ENCODE measurements around the gene PAM16. TPM values are rescaled to one million over a fixed set of nuclear protein-coding genes. Genes with fewer than 3 reads are reported as not detected.
A peak's percentile ranks its signal among the peaks of the same experiment; 100 is the strongest.

Gene PAM16
- total RNA-seq, 4 donors from 2014 or later: 26.5 to 40.5 (median 29.2) TPM

DNA sequence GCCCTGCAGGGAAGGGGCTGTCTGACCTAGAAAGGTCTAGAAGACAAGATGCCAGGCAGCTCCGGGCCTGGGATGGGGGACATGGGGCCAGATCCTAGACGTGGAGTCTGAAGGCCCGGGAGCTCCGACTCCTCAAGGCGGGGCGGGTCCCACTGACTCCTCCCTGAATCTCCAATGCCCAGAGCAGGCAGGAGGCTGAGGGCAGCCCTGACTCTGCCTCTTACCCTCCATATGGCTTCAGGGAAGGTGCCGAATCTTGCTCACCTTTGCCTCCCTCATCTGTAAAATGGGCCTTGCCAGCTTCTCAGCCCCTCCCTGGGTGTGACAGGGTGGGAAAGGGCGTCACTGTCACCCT lies 35.3 kb upstream of the PAM16 start:
- Histone ChIP-seq H3K9me3 (no peaks in the 10 kb centered on the region), H3K36me3 (no peaks in the 10 kb centered on the region), H3K4me1 (no peaks in the 10 kb centered on the region), H3K4me3 (no peak overlapping the region), H3K27ac (peak overlapping the region in 1 of 4 donors; percentile 8), H3K27me3 (no peaks in the 10 kb centered on the region)
- intact Hi-C loops (cut with DNase I; ENCODE audit: low total_unique reads) (no loop called here), in situ Hi-C loops (cut with MboI; ENCODE audit: low pct_ligation_motif_present in 1 of 4, low pct_unique_long_range_greater_than_20kb in 1 of 4, low sequenced_read_pairs in 3 of 4) (no loop called here)
- no peak for DNase-seq
- TF ChIP-seq POLR2A (IDR thresholded peaks at IDR 0.05): no peak
- TF ChIP-seq EP300 (IDR thresholded peaks at IDR 0.05; ENCODE audit: low read depth): no peak
- TF ChIP-seq POLR2AphosphoS5 (IDR thresholded peaks at IDR 0.05): no peak
- TF ChIP-seq, protein P1, sequence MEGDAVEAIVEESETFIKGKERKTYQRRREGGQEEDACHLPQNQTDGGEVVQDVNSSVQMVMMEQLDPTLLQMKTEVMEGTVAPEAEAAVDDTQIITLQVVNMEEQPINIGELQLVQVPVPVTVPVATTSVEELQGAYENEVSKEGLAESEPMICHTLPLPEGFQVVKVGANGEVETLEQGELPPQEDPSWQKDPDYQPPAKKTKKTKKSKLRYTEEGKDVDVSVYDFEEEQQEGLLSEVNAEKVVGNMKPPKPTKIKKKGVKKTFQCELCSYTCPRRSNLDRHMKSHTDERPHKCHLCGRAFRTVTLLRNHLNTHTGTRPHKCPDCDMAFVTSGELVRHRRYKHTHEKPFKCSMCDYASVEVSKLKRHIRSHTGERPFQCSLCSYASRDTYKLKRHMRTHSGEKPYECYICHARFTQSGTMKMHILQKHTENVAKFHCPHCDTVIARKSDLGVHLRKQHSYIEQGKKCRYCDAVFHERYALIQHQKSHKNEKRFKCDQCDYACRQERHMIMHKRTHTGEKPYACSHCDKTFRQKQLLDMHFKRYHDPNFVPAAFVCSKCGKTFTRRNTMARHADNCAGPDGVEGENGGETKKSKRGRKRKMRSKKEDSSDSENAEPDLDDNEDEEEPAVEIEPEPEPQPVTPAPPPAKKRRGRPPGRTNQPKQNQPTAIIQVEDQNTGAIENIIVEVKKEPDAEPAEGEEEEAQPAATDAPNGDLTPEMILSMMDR (IDR thresholded peaks at IDR 0.05): no peak
- 85% methylated on average over 8 of the region's 8 CpGs; no CpG with 5 or more reads in 1 of the 2 donors for WGBS, 2 donors (ENCODE audit: low coverage in 1 of 2)

DNA sequence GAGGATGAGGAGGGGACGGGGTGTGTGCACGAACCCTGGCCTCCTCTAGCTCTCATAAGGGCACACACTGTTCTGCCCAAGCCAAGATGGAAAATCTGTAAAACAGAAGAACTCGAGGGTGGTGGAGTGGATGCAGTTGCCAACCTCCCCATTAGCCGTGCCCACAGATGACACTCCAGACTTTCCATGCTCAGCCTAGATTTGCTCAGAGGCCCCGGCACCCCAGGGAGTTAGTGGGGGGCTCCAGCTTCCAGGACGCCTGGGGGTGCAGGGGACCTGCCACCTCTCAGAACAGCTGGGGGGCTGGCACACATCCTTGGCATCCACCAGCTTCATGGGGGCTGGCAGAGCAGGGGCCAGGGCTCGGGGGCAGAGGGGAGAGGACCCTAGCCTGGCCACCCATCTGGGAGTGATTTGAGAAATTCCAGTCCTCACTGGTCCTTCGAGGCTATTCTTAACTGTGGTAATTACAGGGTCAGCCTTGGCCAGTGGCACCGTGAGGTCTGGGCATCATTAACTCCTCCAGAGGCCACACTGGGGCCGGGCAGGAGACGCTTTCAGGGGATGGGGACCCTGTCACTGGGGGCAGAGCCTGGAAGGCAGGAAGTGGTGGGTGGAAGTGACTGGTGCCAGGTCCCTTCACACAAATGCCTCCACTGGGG lies 34.8 kb upstream of the PAM16 start:
- Histone ChIP-seq H3K4me3 (no peak overlapping the region), H3K27me3 (no peaks in the 10 kb centered on the region), H3K27ac (peak overlapping the region in 1 of 4 donors; percentile 8), H3K4me1 (no peaks in the 10 kb centered on the region), H3K36me3 (no peaks in the 10 kb centered on the region), H3K9me3 (no peaks in the 10 kb centered on the region)
- TF ChIP-seq POLR2A (IDR thresholded peaks at IDR 0.05): no peak
- TF ChIP-seq EP300 (IDR thresholded peaks at IDR 0.05; ENCODE audit: low read depth): no peak
- TF ChIP-seq POLR2AphosphoS5 (IDR thresholded peaks at IDR 0.05): no peak
- TF ChIP-seq, protein P1 (IDR thresholded peaks at IDR 0.05): no peak
- WGBS, 2 donors (ENCODE audit: low coverage in 1 of 2): 80% methylated on average over 11 of the region's 11 CpGs; no CpG with 5 or more reads in 1 of the 2 donors
- intact Hi-C loops (cut with DNase I; ENCODE audit: low total_unique reads): no loop called here
- in situ Hi-C loops (cut with MboI; ENCODE audit: low pct_ligation_motif_present in 1 of 4, low pct_unique_long_range_greater_than_20kb in 1 of 4, low sequenced_read_pairs in 3 of 4): no loop called here
- no peak for DNase-seq

DNA sequence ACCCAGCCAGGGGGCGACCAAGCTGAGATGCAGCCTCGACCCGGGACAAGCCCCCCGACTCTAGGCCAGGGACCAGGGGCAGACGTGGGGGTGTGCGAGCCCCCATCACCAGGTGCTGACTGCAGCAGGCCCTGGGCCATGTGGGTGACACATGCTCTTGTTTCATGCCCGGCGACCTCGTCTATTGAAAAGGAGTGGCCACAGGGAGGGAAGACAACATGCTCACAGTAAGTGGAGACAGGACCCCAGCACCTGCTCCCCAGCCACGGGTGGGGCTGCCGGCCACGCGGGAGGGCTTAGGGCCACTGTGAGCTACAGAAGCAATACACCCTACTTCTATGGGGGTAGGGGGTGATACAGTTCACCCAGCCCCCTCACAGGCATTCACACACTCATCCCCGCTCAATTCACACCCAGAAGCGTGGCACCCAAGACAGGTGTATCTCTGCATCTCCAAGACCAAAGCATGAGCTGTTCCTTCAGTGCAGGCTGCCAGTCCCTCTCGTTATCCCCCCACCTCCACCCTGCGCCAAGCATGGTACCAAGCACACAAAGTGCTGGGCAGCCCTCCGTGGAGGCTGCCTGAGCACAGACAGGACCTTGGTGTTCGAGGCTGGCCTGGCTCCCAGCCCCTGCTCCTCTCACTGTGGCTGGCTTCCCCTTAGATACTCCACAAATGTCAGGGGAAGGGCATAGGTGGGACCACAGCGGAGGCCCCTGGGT lies 34.1 kb upstream of the PAM16 start:
- H3K4me3 ChIP-seq: no peak overlapping the region
- H3K36me3 ChIP-seq: no peaks in the 10 kb centered on the region
- H3K9me3 ChIP-seq: no peaks in the 10 kb centered on the region
- peaks cover 0 to 2% (median 0%) of the 10 kb centered on the region in 4 donors for H3K4me1 ChIP-seq
- 83% methylated on average over 20 of the region's 20 CpGs; no CpG with 5 or more reads in 1 of the 2 donors for WGBS, 2 donors (ENCODE audit: low coverage in 1 of 2)
- no peaks in the 10 kb centered on the region for H3K27me3 ChIP-seq
- H3K27ac ChIP-seq: no peak overlapping the region
- TF ChIP-seq POLR2AphosphoS5 (IDR thresholded peaks at IDR 0.05) (no peak), POLR2A (IDR thresholded peaks at IDR 0.05) (no peak), EP300 (IDR thresholded peaks at IDR 0.05; ENCODE audit: low read depth) (no peak)
- TF ChIP-seq, protein P1 (IDR thresholded peaks at IDR 0.05): no peak
- no peak for DNase-seq
- intact Hi-C loops (cut with DNase I; ENCODE audit: low total_unique reads): no loop called here
- in situ Hi-C loops (cut with MboI; ENCODE audit: low pct_ligation_motif_present in 1 of 4, low pct_unique_long_range_greater_than_20kb in 1 of 4, low sequenced_read_pairs in 3 of 4): no loop called here

DNA sequence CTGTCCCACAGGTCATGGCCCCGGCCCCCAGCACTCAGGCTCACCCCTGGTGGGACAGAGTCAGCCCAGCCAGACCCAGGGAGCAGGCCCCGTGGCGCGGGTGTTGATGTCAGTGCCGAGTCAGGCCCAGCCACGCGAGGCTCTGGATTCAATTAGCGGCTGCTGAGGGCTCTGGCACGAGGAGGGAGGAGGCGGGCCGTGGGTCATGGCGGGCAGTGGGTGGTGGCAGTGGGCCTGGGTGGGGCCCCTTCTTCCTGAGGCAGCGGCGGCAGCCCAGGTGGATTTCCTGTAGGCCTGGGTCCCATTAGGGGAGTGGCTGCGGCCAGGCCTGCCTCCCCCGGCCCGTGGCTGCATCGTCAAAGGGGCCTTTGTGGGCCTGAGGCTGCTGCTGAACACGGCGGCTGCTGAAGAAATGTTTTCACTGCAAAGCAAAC lies 33.4 kb upstream of the PAM16 start:
- intact Hi-C loops (cut with DNase I; ENCODE audit: low total_unique reads) (no loop called here), in situ Hi-C loops (cut with MboI; ENCODE audit: low pct_ligation_motif_present in 1 of 4, low pct_unique_long_range_greater_than_20kb in 1 of 4, low sequenced_read_pairs in 3 of 4) (no loop called here)
- Histone ChIP-seq H3K4me3 (no peak overlapping the region), H3K36me3 (no peaks in the 10 kb centered on the region), H3K27ac (no peak overlapping the region), H3K27me3 (no peaks in the 10 kb centered on the region), H3K9me3 (no peaks in the 10 kb centered on the region), H3K4me1 (peaks cover 0 to 5% (median 0%) of the 10 kb centered on the region in 4 donors)
- TF ChIP-seq EP300 (IDR thresholded peaks at IDR 0.05; ENCODE audit: low read depth) (no peak), POLR2AphosphoS5 (IDR thresholded peaks at IDR 0.05) (no peak), POLR2A (IDR thresholded peaks at IDR 0.05) (no peak)
- TF ChIP-seq, protein P1 (IDR thresholded peaks at IDR 0.05): no peak
- no peak for DNase-seq
- 80% methylated on average over 18 of the region's 20 CpGs; no CpG with 5 or more reads in 1 of the 2 donors for WGBS, 2 donors (ENCODE audit: low coverage in 1 of 2)
